GM12874 (cell line): Measurements from ENCODE around the gene SH3BP5.

Experiments
- CTCF ChIP-seq: IDR thresholded peaks from 2 replicates; pipeline ENCODE4 v1.5.1; 2011; ENCODE audit warnings: low read depth, mild to moderate bottlenecking, control low read depth, low read length, moderate library complexity; ENCODE audit not compliant: insufficient read depth

Gene SH3BP5

GRCh38 chr3:15309662-15310335 lies 22.6 kb downstream of the SH3BP5 start:
- no peak for TF ChIP-seq CTCF

- no peak for TF ChIP-seq CTCF
These were observed 24.8 kb downstream of the SH3BP5 start for GRCh38 chr3:15307580-15307979.

DNA sequence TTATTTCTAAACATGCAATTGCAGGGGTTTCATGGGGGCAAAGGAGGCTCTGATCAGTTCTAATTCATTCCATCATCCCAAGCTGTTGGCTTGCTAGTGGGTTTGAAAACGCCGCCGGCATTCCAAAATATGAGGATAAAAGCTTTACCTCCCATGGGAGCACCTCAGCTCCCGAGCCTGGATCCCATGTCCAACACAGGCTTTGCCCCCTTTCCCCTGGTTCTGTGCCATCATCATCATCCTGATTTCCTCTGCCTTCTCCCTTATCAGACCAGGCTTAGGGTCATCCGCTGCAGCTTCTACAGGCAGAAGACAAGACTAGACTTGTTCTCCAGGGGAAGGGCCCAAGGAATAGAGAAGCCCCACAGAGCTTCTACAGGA lies 25.4 kb downstream of the SH3BP5 start:
- TF ChIP-seq CTCF = no peak

GRCh38 chr3:15305359-15305844 lies 27.0 kb downstream of the SH3BP5 start:
- TF ChIP-seq CTCF = peak; percentile 49; the same call in 1 of the 2 replicates

- TF ChIP-seq CTCF = no peak
These were observed 28.7 kb downstream of the SH3BP5 start for GRCh38 chr3:15303728-15304127.

DNA sequence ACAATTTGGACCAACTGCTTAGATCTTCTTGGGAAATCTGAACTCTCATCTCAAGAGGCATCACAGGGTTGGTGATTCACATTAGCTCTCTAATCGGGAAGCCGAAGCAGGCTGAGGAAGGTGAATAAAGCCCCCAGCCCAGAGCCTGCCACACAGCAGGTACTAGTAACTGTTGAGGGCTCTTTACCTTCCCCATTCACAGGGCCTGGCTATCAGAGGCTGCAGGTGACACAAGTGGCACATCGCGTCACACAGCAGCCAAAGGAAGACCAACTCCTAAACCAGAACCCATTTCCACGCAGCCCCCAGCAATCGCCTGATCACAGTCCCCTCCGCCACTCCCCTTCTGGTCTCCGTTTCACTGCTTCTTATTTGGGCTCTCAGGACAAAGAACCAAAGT lies 29.2 kb downstream of the SH3BP5 start:
- TF ChIP-seq CTCF = no peak

DNA sequence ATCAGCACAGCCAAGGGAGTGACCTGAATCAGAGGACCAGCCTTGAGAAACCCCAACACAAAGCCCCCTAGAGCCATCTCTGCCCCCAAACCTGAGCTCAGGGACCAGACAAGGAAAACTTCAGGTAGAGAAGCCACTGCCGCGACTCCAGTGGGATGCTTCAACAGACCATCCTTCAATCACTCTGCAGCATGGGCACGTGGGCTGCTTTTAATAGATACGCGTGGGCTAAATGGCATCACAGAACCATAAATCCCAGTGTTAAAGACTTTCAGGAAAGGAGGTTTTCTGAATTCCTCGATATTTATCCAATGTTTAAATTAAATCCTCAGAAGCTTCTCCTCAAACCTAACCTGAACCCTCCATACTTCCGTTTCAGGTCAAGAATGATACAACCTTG lies 30.6 kb downstream of the SH3BP5 start:
- no peak for TF ChIP-seq CTCF
